Activated T-helper 1 cell treated with anti-CD3 and anti-CD28 coated beads, Interleukin-12 subunit alpha, Interleukin-12 subunit beta, Interleukin-2, Interleukin-4 antibody, amounts not matched to agents 30 ng/mL and 10 ng/mL and 1 ng/mL, durations not matched to agents 14 hours and 24 hours and 36 hours (primary cell): Measurements from ENCODE around the gene FAM222A. TPM values are rescaled to one million over a fixed set of nuclear protein-coding genes. Genes with fewer than 3 reads are reported as not detected.

Source experiments
- DNase-seq: peaks from one replicate; pipeline ENCODE4 v3.0.0; 2021; ENCODE audit warnings: low spot score
- H3K27ac Mint-ChIP-seq: one replicate; pipeline ENCODE4 v1.8.0; 2021; ENCODE audit warnings: mild to moderate bottlenecking, mixed read lengths
- H3K27me3 Mint-ChIP-seq: one replicate; pipeline ENCODE4 v1.8.0; 2022; ENCODE audit warnings: mild to moderate bottlenecking, moderate library complexity, mixed read lengths; ENCODE audit not compliant: insufficient read depth
- H3K36me3 Mint-ChIP-seq: one replicate; pipeline ENCODE4 v1.8.0; 2021; ENCODE audit warnings: low read depth, mixed read lengths
- H3K4me1 Mint-ChIP-seq: one replicate; pipeline ENCODE4 v1.8.0; 2021; ENCODE audit warnings: low read depth, mixed read lengths
- H3K4me3 Mint-ChIP-seq: one replicate; pipeline ENCODE4 v1.8.0; 2021; ENCODE audit warnings: mild to moderate bottlenecking, moderate library complexity, mixed read lengths
- H3K9me3 Mint-ChIP-seq: one replicate; pipeline ENCODE4 v1.8.0; 2021; ENCODE audit warnings: mixed read lengths
- intact Hi-C: fragments of 100-400 bp; cut with micrococcal nuclease; formaldehyde crosslinking; loops from one replicate; pipeline ENCODE4 v1.15.1; 2024
- total RNA-seq: library from RNA; stranded (reverse); gene quantifications from 2 replicates; pipeline ENCODE4 v1.2.3, GENCODE V29; 2022

The FAM222A gene
- 2.4 TPM in 2 replicates for total RNA-seq

DNA sequence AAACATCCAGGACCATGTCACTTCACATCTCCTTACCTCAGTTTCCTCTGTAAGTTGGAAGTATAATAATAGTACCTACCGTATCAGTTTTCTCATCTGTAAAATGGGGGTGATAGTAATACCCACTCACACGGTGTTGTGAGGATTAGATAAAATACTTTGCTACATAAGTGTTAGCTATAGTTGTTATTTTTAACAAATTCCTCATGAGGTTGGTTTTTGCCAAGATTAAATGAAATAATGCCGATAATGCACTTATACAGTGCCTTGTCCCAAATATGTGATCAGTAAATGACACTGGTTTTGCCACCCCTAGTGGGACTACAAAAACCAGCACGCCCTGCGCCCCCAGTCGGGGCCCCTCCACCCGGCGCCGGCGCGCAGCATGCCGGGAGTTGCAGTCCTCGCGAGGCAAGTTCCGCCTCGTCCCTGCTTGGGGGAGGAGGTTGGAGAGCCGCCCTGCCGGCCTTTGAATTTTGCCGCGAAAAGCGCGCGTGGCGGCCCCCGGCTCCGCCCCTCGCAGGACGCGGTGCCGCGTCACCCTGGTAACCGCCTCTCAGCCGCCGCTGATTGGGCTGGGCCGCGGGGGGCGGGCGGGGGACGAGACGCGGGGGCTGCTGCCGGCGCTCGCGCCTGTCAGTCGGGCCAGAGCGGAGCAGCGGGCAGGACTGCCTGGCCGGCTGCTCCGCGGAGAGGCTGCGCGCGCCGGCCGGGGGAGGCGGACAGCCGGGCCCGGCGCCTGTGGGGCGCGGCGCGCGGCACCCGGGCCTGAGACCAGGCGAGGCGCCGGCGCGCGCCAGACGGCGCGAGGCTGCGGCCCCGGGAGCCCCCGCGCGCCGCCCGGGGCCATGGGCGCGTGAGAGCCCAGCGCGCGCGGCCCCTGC, at the start of gene FAM222A:
Gene FAM222A (plus strand): TSS at position 639 of the 884 bp plus-strand sequence. CDS start 30,322 bp downstream, outside the sequence.
- Mint-ChIP-seq H3K27me3 (peaks cover 62% of the 10 kb centered on the region), H3K36me3 (no peaks in the 10 kb centered on the region), H3K27ac (no peak within 1 kb of the TSS), H3K9me3 (no peaks in the 10 kb centered on the region), H3K4me1 (no peaks in the 10 kb centered on the region), H3K4me3 (no peak within 1 kb of the TSS)
- DNase-seq, result peak; percentile 94
- intact Hi-C loops, result loop anchor here (1.0 to 10.0 kb wide), 5 partner anchors 140 to 1974 kb away; partner anchors contain the start of genes ACAD10, BRAP, IFT81 and KCTD10

DNA sequence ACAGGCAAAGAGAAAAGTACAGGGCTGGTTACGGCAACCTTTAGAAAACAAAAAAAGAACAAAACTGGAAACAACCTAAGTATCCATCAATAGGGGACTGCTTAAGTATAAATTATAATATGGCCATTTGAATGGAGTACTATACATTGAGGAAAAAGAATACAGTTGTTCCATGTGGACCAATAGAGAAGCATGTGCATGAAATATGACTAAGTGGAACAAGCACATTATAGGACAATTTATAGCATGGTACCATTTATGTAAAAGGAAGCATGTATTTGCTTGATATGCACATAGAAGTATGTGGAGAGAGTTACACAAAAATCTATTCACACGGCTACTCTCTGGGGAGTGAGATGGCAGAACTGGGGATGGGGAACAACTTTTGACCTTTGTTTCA, 49.2 kb upstream of the FAM222A start:
- H3K9me3 Mint-ChIP-seq, result no peaks in the 10 kb centered on the region
- no peaks in the 10 kb centered on the region for H3K27me3 Mint-ChIP-seq
- no peak overlapping the region for H3K27ac Mint-ChIP-seq
- no peaks in the 10 kb centered on the region for H3K4me1 Mint-ChIP-seq
- intact Hi-C loops, result no loop called here
- DNase-seq, result no peak
- H3K4me3 Mint-ChIP-seq, result no peak overlapping the region
- H3K36me3 Mint-ChIP-seq, result no peaks in the 10 kb centered on the region

DNA sequence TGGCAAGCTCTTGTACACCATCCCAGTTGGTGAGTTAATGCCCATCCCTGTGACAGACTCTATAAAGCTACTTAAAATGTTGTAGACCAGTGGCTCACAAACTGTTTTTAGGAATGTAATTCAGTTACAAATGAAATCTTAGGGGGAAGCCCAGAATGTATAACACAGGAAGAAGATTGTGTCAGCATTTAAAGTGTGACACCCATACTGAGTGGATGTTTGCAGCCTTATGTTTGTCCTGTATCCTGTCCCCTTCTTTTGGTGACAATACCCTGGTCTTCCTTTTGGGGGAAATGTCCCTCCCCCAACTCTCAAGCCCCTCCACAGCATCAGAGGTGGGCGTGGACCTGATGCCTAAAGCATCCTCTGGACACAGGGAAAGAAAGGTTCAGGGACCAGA, 47.6 kb upstream of the FAM222A start:
- Mint-ChIP-seq H3K27me3 (no peaks in the 10 kb centered on the region), H3K4me1 (no peaks in the 10 kb centered on the region), H3K27ac (no peak overlapping the region), H3K9me3 (no peaks in the 10 kb centered on the region), H3K4me3 (no peak overlapping the region), H3K36me3 (no peaks in the 10 kb centered on the region)
- no peak for DNase-seq
- intact Hi-C loops, result no loop called here

DNA sequence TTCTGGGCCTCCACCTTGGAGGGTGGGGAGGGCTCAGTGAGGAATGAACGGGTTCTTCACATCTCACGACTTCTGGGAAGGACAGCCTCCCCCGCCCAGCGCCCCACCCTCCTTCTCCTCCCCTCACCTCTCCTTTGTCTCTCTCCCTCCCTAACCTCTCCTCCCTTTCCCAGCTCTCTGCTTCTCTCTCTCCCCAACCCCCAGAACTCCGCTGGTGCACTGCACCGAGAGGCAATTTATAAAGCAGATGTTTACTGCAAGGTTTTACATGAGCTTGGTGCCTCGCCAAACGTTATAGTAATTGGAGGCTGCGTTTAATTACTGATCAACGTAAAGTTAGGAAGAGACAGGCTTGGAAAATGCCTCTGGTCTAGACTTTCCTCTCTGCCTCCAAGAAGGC, 42.9 kb upstream of the FAM222A start:
- intact Hi-C loops, result no loop called here
- no peak overlapping the region for H3K27ac Mint-ChIP-seq
- H3K9me3 Mint-ChIP-seq, result no peaks in the 10 kb centered on the region
- DNase-seq, result no peak
- peaks cover 3% of the 10 kb centered on the region for H3K27me3 Mint-ChIP-seq
- no peaks in the 10 kb centered on the region for H3K4me1 Mint-ChIP-seq
- H3K4me3 Mint-ChIP-seq, result no peak overlapping the region
- H3K36me3 Mint-ChIP-seq, result no peaks in the 10 kb centered on the region

DNA sequence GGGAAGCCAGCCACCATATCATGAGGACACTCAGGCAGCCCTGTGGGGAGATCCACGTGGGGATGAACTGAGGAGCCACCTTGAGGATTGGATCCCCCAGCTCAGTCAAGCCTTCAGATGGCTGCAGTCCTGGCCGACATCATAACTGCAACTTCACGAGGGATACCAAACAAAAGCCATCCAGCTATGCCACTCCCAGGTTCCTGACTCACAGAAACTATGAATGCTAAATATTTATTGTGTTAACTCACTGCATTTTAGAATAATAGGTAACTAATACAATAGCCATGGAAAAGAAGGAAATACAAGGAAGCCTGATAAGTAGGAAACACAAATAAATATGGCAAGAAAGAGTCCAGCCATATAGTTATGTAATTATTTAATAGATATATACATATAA, 42.1 kb upstream of the FAM222A start:
- H3K27ac Mint-ChIP-seq, result no peak overlapping the region
- H3K27me3 Mint-ChIP-seq, result peaks cover 3% of the 10 kb centered on the region
- DNase-seq, result no peak
- H3K4me3 Mint-ChIP-seq, result no peak overlapping the region
- no peaks in the 10 kb centered on the region for H3K36me3 Mint-ChIP-seq
- intact Hi-C loops, result no loop called here
- no peaks in the 10 kb centered on the region for H3K9me3 Mint-ChIP-seq
- H3K4me1 Mint-ChIP-seq, result no peaks in the 10 kb centered on the region

DNA sequence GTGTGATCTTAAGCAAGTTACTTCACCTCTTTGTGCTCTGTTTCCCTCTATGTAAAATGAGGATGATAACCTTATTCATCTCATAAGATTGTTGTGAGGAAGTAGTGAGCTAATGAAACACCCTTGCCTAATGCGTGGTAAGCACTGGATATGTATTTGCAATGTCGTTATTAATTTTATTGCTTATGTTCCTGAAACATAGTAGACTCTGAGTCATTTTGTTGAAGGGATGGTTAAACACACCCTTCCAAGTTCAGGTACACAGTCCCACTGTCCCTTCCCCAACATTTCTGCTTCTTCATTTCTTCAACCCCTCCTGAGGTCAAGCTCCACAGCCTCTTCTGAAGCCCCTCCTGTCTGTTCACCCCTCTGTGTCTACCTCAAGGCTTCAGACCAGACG, 40.2 kb upstream of the FAM222A start:
- Mint-ChIP-seq H3K4me3 (no peak overlapping the region), H3K9me3 (no peaks in the 10 kb centered on the region), H3K36me3 (no peaks in the 10 kb centered on the region), H3K4me1 (no peaks in the 10 kb centered on the region), H3K27me3 (peaks cover 8% of the 10 kb centered on the region), H3K27ac (no peak overlapping the region)
- intact Hi-C loops, result no loop called here
- DNase-seq, result no peak

DNA sequence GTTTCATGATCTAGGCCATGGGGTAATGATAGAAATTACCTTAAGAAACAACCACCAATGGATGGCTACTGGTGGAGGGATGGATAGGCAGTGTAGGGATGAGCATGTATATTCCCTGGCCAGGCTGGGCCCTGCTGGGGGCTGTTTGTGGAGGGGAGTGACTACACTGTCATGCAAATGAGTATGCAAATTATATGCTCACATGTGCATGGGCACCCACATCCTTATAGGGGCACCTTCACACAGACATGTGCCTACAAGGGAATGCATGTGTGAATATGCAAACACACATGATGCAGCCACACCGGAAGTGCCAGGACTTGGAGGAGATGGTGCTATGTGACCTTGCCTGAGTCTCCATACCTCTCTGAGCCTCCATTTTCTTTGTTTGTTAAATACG, 39.7 kb upstream of the FAM222A start:
- intact Hi-C loops, result no loop called here
- Mint-ChIP-seq H3K4me1 (no peaks in the 10 kb centered on the region), H3K27me3 (peaks cover 8% of the 10 kb centered on the region), H3K4me3 (no peak overlapping the region), H3K36me3 (no peaks in the 10 kb centered on the region), H3K9me3 (no peaks in the 10 kb centered on the region), H3K27ac (no peak overlapping the region)
- DNase-seq, result no peak

DNA sequence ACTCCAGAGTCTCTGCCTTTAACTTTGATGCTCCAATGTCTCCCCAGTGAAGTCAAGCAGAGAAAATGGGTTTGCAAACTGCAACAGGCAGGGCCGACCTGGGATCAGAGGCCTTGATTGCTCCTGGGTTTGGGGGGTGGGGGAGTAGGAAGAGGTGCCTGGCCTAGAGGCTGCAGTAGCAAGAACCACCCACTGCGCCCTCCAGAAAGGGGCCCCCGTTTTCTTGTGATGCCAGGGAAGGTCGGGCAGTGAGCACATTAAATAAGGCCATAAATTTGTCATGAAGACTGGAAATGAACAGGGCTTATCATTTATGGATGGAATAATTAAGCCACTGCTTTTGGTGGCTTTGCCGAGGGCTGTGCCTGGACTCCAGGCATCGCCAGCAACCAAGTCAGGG, 38.2 kb upstream of the FAM222A start:
- no peak for DNase-seq
- H3K4me3 Mint-ChIP-seq, result no peak overlapping the region
- no peak overlapping the region for H3K27ac Mint-ChIP-seq
- peaks cover 11% of the 10 kb centered on the region for H3K27me3 Mint-ChIP-seq
- H3K4me1 Mint-ChIP-seq, result no peaks in the 10 kb centered on the region
- no peaks in the 10 kb centered on the region for H3K9me3 Mint-ChIP-seq
- intact Hi-C loops, result no loop called here
- H3K36me3 Mint-ChIP-seq, result no peaks in the 10 kb centered on the region

DNA sequence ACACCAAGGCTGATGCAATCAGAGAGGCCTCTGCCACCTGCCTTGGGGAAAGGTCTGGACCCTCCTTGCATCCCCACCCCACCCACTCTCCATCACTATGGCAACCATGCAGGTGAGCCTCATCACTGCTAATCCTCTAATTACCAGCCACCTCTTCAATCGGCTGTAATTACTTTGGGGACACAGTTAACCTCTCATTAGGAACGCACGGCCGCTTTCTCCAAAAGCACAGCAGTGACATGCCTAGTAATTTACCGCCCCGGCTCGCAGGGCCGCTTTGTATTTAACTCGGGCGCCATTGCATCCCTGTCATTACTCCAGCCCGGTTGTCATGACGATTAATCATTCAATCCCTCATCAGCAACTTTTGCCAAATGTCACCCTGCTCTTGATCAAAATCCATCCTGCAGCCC, 36.3 kb upstream of the FAM222A start:
- intact Hi-C loops, result no loop called here
- Mint-ChIP-seq H3K4me3 (no peak overlapping the region), H3K27me3 (peaks cover 16% of the 10 kb centered on the region), H3K4me1 (no peaks in the 10 kb centered on the region), H3K9me3 (no peaks in the 10 kb centered on the region), H3K36me3 (no peaks in the 10 kb centered on the region), H3K27ac (no peak overlapping the region)
- DNase-seq, result no peak

DNA sequence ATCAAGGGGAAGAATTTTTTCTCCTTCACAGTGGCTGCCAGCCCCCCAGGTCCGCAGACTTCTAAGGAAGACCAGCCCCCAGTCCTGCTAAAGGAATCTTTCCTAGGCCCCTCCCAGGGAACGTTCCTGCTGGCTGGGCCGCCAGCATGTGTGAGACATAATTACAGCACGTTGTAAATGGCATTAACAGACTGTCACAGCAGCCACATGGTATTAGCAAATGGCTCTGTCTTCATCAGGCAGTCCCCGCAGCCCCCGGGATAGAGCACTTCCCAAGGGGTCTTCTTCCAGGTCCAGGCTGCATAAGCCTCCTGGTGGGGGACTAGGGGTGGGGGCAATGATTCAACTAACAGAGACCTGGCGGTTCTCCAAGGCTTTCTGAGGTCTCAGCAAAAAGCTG, 34.9 kb upstream of the FAM222A start:
- Mint-ChIP-seq H3K27ac (no peak overlapping the region), H3K4me3 (no peak overlapping the region), H3K4me1 (no peaks in the 10 kb centered on the region), H3K9me3 (no peaks in the 10 kb centered on the region), H3K27me3 (peaks cover 16% of the 10 kb centered on the region), H3K36me3 (no peaks in the 10 kb centered on the region)
- intact Hi-C loops, result no loop called here
- no peak for DNase-seq

DNA sequence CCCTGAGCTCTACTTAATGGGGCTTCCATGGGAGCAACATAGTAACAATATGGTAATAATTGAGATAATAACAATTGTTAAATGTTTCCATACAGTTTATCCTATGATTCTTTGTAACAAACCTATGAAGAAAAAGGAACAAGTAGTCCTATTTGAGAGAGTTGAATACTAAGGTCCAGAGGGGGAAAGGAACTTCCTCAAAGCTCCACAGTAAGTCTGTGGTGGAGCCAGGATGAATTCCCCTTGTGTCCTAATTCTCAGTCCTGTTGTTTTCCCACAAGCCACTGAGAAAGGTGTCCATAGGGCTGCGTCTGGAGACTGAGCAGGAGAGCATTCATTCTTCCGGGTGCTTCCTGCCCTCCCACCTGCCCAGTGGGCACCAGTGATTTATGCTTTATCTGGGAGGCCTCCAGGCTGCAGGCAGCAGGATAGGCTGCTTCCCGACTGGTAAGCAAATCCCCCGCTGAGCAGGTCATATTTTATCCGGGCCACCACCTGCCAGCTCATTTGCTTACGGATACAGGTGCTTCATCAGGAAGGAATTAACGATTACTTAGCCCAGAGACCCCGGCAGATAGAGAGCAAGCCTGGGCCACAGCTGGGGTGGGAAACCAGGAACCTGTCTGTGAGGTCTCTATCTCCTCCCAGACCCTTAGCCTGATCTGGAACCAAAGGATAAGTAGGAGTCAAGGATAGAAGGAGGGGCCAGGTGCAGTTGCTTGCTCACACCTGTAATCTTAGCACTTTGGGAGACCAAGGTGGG, 33.9 kb upstream of the FAM222A start:
- Mint-ChIP-seq H3K36me3 (no peaks in the 10 kb centered on the region), H3K27ac (no peak overlapping the region)

DNA sequence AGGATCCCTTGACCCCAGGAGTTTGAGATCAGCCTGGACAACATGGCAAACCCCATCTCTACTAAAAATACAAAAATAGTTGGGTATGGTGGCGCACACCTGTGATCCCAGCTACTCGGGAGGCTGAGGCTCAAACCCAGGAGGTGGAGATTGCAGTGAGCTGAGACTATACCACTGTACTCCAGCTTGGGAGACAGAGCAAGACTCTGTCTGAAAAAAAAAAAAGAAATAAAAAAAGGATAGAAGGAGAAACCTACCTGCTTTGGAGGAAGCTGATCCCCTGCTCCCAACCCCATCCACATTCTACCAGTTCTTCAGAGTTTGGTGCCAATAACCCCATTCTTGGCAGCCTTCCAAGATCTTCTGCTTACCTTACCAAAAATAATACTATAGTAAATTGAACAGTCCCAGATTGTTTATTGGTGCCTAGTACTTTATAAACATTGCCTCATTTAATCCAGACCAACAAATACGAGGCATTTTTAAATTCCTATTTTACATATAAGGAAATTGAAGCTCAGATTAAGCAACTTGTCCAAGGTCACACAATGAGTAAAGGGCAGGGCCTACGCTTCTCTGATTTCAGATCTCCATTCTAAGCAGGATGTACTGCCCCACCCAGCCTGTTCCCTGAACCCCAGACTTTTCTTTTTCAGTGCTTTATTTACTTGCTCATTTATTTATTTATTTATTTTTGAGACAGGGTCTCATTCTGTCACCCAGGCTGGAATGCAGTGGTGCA, 33.2 kb upstream of the FAM222A start:
- Mint-ChIP-seq H3K27ac (no peak overlapping the region), H3K27me3 (peaks cover 19% of the 10 kb centered on the region), H3K4me1 (no peaks in the 10 kb centered on the region), H3K4me3 (no peak overlapping the region), H3K9me3 (no peaks in the 10 kb centered on the region), H3K36me3 (no peaks in the 10 kb centered on the region)
- intact Hi-C loops, result no loop called here
- DNase-seq, result no peak

More for the DNA sequence above, 33.9 kb upstream of the FAM222A start:
- no peak for DNase-seq
- H3K27me3 Mint-ChIP-seq, result peaks cover 20% of the 10 kb centered on the region
- no peaks in the 10 kb centered on the region for H3K4me1 Mint-ChIP-seq
- H3K4me3 Mint-ChIP-seq, result no peak overlapping the region
- intact Hi-C loops, result no loop called here
- no peaks in the 10 kb centered on the region for H3K9me3 Mint-ChIP-seq
